GM19395 (cell line): ENCODE results near the gene TIMM22.

Source experiments
- ATAC-seq: cut with Tn5 transposase; IDR thresholded peaks from one replicate; pipeline ENCODE4 v1.9.1; 2021; ENCODE audit warnings: mild to moderate bottlenecking, moderate library complexity; ENCODE audit not compliant: unreplicated experiment

TIMM22 gene

DNA sequence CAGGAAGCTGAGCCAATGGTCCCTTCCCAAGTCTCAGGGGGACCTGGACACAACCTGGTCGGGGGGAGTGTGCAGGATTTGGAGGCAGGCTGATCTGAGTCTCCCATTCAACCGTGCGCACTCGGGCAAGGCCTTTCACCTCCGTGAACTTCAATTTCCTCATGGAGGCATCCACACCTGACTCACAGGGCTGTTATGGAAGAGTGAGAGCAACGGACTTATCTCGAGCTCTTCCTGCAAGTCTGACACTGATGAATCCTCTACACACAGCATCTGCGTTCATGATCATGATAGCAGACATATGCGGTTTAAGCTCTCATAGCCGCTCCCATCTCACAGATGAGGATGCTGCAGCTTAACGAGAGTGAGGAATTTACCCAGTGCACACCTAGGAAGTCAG lies 21.6 kb downstream of the TIMM22 start:
- ATAC-seq = no peak

DNA sequence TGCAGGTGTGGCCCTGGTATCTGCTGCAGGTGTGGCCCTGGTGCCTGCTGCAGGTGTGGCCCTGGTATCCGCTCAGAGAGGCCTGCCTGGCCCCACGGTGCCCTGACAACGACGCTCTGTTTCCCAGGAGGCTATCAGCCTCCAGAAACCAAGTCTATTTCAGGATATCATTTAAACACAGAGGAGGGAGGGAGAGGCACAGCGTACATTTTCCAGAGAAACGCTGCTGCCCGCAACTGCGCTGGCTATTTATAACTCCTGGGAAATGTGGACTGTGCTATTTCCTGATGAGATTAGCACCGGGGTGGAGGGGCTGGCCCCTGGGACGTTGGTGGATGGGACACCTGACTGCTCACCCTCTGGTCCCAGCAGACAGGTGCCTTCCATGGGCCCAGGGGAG lies 22.5 kb downstream of the TIMM22 start:
- ATAC-seq = no peak

DNA sequence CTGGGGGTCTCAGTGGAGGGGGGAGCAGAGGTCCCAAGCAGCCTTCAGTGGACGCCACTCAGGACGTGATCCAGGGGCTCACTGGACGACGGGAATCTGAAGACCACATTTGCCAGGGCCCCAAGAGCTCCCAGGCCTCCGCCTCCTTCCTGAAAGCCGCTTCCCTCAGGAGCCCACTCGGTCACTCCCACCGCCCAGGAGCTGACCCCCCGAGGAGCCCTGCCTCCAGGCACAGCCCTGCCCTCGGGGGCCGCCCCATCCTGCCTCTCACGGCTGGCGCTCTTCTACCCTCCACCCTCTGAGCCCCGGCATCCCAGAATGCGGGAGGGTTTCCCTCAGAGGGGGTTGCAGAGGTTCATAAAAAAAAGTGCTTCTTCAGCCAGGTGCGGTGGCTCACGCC lies 24.2 kb downstream of the TIMM22 start:
- ATAC-seq = no peak

DNA sequence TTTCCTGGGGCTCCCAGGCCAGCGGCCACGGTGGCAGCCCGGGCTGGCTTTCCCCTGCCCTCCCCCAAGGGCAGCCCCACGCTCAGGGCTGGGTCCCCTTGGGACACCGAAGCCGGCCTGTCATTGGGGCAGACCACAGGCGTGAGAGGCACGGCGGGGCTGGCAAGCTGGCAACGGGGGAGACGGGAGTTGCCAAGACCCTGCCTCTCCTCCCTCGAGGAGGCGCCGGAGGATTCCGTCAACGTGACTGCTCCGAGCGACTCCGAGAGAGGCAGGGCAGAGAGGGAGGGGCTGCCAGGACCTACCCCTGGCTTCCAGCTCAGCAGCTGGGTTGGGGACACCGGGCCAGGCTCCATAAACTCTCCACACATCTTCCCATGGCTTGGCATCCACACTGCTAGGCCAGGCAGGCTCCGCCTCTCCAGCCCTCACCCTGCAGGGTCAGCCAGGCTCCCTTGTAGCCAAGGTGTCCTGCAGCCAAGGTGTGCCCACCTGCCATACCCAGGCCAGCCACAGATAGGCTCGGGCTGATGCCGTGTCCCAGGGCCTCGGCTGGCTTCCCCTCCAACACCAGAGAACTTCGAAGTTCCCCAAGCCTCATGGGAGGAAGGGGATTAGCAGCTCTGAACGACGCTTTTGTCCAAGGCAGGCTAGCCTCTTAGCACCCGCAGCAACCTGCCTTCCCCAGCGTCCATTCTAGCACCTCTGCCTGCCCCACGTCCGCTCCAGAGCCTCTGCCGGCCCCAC lies 25.5 kb downstream of the TIMM22 start:
- no peak for ATAC-seq

DNA sequence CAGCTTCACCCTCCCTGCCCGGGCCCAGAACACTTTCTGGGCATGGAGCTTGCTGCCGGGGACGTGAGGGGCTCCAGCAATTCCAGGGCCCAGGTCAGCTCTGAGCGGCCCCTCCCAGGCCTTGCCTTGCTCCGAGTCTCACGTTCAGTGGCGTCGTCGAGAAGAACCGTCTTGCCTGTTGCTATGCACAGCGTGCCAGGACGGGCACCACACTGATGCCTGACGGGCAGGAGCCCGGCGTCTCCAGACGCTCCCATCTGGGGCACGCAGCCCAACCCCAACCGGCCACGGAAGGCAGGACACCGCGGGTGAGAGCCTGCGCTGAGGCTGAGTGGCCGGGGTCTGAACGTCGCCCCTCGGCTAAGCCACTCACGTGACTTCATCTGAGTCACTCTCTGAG lies 27.1 kb downstream of the TIMM22 start:
- ATAC-seq = no peak

DNA sequence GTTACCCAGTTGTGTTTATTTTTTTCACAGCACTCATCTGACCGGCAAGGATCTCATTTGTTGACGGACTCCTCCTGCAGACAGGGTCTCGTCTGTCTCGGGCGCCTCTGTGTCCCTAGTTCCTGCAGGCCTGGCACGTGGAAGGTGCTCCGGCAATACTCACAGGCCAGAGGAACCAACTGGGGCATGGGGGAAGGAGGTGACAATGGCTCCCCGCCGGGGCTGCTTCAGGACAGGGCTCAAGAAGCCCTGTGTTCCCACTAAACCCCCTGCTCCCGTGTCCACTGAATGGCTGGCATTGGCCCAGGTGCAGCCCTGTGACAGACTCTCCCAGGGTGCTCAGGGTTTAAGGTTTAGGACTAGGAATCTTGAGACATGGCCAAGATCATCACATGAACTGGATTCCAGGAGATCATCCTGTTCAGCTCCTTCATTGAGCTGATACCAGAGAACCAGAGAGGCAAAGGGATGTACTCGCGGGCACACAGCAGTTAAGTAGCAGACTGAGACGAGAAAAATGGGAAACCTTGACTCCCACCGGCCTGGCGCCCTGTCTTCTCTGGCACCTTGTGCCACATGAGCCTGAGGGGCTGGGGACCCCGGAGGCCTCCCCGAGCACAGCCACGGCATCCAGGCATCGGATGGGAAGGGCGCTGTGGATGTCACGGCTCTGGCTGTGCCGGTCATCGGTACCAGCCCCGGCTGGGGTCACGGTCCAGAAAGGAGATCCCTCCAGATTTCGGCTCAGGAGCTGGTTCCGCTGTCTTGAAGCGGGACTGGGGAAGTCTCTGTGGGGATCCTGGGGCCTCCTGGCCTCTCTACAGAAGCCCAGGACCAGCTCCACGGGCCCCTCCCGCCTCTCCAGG lies 29.0 kb downstream of the TIMM22 start:
- no peak for ATAC-seq

DNA sequence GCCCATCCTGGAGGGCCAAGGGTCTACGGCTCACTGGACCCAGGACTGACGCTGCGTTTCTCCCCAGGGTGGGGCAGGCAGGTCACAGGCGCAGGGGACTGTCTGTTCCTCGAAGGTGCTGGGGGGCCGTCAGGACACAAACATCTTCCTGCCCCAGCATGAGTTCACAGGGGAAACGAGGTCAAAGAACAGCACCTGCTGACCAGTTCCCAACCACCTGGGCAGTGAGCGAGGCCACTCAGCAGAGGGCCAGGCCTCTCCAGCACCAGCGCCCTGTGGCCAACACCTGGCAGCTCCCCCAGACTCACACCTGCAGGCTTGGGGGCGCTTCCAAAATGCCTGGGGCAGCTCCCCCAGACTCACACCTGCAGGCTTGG lies 29.7 kb downstream of the TIMM22 start:
- no peak for ATAC-seq

DNA sequence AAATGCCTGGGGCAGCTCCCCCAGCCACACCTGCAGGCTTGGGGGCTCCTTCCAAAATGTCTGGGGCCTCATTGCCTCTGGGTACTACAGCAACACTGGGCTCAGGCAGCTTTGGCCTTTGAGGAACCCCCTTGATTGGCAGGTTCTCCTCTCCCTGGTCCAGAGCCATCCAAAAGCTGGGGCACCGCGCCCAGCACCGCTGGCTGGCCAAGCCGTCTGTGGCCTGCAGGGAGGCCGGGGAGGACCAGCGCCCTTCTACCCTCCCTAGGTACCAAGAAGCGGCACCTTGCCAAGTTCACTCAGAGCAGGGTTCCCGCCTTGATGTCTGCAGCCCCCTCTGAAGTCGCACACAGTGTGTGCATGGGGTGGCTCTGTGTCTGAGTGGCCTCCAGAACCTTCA lies 30.1 kb downstream of the TIMM22 start:
- no peak for ATAC-seq

DNA sequence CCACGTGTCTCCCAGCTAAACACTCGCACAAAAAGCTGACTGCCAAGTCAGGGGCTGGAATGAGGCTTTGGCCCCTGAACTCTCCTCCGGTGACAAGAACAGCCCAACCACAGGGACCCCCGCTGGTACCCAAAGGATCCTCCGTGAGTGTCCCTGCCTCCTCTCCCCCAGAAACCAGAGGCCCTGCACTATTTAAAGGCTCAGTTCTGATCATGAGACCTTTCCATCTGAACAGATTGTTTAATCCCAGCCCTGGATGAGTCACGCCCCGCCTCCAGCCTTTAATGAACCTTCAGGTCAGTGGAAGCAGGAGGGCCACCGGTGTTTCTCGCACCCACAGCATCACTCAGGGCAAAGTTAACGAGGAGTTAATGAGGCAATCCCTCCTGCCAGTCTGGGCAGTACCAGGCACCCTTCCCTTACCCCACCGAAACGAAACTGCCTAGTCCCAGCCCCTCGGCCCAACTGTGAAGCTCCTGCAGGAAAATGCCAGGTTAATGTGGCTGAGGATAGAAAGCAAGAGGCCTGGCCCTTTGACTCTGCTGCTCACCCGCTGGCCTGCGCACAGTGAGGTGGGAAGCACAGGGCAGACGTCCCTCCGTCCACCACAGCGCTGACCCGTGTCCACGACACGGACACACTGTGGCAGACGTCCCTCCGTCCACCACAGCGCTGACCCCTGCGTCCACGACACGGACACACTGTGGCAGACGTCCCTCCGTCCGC lies 32.4 kb downstream of the TIMM22 start:
- no peak for ATAC-seq

DNA sequence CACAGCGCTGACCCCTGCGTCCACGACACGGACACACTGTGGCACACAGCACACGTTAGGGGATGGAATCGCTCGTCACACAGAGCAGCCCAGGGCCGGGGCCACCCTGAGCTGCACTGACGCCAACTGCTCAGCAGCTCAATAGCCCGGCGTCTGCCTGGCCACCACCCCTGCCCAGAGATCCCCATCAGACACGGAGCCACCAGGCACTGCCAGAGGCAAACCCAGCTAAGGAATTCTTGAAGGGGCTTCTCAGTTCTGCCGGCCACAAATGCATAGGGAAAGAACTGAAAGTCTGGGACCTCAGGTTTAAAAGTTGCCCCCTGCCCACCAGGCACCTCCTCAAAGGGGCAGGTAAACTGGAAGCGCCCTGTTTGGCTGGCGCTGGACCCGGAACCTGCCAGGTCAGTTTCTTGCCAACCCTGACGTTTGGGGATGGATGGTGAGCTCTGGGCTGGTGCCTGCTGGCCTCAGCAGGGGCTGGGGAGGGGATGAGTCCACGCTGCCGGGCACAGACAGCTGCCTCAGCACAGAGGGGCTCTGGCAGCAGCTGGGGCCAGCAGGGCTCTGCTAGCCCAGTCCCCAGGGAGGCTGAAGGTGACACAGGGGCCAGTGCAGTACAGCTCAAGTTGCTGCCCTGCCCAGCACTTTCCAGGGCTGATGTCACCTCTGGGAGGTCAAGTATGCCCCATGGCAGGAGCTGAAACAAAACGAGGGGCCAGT lies 33.2 kb downstream of the TIMM22 start:
- ATAC-seq = no peak

DNA sequence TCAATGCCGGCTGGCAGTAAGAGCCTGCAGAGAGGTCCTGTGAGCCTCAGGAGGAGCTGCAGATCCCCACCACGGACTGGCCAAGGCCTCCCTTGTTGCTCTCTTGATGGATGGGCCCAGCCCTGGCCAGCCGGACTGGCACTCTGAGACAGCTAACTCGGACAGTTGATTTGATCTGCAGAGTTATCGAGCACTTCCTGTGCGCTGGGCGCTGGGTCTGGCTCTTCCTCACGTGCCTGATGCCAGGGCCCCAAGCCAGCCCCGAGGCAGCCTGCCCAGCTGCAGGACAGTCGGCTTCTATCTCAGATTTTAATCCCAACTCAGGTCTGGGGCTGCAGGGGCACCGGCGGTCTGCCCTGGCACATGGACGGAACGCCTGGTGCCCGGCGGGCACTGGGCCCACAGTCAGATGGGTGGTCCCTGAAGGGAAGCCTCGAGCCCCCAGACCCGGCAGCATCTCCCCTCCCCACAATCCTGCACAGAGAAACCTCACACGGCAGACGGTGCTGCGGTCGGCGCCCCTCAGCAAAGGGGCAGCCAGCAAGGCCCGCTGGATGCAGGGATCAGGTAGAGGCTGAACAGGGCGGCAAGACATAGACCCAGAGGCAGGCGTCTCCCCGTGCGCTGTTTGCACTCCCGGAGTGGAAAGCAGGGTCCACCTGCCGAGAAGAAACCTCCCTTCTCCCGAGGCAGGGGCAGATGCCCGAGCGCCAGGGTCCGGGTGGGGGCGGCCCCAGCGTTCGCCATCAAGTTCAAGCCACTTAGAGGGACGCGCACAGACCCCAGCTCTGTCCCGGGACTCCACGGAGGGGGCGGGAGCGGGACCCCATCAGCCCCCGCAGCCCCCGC lies 34.0 kb downstream of the TIMM22 start:
- no peak for ATAC-seq

DNA sequence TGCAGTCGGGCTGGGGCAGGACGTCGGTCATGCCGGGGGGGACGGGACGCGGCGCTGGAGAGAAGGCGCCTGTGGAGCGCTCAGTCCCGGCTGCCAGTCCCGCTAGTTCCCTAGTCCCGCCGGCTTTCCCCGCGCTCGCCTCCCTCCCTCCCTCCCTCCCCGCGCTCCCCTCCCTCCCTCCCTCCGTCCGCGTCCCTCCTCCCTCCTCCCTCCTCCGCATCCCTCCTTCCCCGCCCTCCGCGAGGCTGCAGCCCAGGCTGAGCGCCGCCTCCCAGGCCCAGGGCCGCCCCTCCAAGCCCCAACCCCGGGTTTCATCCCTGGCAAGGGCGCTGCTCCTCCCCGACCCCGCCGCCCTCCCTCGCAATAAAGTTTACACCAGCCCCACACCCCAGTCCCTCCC lies 34.8 kb downstream of the TIMM22 start:
- no peak for ATAC-seq

DNA sequence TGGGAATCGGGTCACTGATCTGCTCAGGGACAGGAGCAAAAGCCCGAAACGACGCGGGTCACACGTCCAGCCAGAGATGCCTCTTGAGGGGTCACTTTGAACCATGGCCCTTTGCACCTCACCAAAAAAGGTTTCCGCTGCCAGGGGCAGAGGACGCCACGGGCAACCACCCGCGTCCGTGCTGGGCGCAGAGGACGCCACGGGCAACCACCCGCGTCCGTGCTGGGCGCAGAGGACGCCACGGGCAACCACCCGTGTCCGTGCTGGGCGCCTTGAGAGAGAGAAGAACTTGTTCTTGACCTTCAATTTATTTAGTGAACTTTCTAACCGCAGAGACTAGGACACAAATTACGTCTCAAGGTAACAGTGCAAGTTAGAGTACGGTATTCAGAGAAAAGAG lies 35.5 kb downstream of the TIMM22 start:
- ATAC-seq = no peak

DNA sequence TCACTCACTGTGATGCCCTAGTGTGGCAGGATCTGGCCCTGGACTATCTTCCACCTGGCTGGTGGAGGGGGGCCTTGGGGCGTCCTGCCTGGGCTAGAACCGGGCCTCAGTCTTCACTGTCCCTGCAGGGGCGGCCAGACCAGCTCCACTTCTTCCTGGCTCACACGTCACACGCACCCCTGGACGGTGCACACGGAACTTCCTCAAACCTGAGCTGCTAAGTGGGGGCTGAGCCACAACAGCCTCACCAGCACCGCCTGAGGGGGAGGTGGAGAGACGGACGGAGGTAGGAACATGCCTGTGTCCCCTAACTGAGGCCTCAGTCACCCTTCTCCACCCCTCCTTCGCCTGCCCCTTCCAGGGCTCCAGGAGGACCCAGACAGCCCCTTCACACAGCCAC lies 36.6 kb downstream of the TIMM22 start:
- ATAC-seq = no peak

DNA sequence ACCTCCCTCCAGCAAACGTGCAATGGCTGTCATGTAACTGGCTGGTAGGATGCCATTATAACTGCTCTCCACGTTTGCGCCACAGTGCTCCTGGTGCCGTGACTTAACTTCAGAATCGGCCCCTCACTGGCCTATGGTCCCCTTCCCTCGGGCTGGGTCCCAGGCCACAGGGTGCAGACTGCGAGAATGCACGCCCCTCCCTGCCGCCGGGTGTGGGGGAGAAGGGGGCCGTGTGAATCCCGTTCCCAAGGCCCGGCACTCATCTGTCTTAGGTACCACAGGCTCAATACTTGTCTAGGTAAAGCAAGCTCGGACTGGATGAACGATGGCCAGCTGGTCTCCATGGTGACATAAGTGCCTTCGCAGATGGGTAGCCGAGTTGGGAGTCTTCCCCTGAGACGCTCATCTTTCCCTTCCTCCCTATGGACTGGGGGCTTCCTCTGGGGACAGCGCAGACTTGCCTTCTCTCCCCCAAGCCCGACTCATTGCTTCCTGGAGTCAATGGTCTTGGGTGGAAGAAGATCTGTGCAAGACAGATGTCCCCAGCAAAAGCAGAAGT lies 37.8 kb downstream of the TIMM22 start:
- no peak for ATAC-seq

DNA sequence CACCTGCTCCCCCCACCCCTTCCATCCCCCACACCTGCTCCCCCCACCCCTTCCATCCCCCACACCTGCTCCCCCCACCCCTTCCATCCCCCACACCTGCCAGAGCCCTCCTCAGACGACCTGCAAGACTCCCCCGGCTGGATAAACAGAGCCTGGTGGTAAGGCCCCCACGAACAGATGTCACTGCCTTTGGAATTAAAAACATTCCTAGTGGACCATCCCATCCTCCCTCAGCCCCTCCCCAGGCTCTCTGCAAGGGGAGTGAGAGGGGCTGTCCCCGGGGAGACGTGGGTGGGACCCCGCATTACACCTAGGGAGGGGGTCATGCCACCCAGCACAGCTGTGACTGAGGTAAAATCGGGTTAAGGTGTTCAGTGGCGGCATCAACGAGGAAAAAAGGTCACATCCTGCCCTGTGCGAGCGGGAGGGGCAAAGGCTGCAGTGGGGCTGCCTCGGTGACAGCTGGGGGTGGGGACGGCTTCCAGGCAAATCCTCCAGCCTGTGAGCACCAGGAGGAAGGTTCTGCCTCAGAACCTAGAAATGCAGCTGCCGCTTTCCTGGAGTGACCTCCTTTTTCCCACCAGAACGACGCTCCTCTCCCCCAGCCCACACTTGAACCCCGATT lies 38.7 kb downstream of the TIMM22 start:
- no peak for ATAC-seq

DNA sequence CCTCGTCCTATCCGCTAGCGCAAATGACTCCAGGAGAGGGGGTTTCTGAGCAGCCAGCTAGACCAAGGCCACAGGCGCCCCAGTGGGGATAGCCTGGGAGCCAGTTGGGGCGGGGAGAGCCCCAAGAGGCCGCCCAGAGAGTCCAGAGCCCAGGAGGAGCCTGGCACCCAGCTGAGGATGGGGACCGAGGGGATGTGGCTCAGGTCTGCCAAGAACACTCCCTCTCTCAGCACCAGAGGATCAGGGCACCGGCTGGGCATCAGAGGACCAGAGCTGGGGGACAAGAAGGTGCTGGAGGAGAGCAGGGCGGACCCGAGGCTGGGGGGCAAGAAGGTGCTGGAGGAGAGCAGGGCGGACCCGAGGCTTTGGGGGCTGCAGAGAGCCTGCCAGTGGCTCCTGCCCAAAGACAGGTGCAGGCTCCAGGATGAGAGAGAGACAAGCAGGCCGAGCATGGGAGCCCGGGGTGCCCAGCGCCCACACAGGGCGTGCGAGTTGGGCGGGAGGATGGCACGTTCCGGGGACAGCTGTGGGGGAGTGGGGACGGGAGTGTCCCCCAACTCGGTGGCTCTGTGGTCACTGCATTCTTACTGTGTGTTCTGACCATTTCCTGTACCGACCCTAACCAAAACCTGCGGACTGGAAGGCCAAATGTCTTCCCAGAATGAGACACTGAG lies 39.4 kb downstream of the TIMM22 start:
- ATAC-seq = no peak

DNA sequence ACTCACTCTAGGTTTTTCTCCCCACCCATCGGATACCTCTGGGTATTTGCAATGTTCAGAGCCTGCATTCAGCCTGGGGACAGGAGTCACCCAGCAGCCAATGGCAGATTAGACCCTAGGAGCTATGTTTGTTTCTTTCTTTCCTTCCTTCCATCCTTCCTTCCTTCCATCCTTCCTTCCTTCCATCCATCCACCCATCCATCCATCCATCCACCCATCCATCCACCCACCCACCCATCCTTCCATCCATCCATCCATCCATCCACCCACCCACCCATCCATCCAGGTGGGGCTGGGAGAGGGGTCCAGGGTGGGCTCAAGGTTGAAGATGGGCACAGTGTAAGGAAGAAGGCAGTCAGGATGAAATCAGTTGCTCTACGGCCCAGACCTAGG lies 39.9 kb downstream of the TIMM22 start:
- no peak for ATAC-seq
